OCI-LY7 (cell line): ENCODE data around the gene CENPX. TPM values are rescaled to one million over a fixed set of nuclear protein-coding genes. Genes with fewer than 3 reads are reported as not detected.
A peak's percentile ranks its signal among the peaks of the same experiment; 100 is the strongest.

Experiments used
- BruUV-seq: library from RNA; stranded (reverse); fragments of 400-500 nt; replicated peaks from 2 replicates; lab custom pipeline; 2021; lab: Mats Ljungman, UMichigan
- CTCF ChIA-PET: fragments of 300-600 bp; sonication (Branson Sonifier 250); formaldehyde crosslinking; loops from one replicate; lab custom pipeline; 2022; ENCODE audit warnings: antibody characterized with exemption; ENCODE audit not compliant: unreplicated experiment; lab: Charles Lee
- POLR2A ChIA-PET: fragments of 300-600 bp; sonication (Branson Sonifier 250); formaldehyde crosslinking; loops from one replicate; lab custom pipeline; 2022; ENCODE audit warnings: antibody characterized with exemption; lab: Charles Lee
- DNase-seq: peaks from one replicate; pipeline ENCODE4 v3.0.0-alpha.2; 2015; ENCODE audit warnings: low spot score
- H2AFZ ChIP-seq: fragments of 200-600 bp; sonication (generic), shearing (Covaris generic); 2 replicates; pipeline ENCODE4 v1.6.1; 2014; ENCODE audit warnings: mild to moderate bottlenecking, antibody characterized with exemption, low read length, moderate library complexity
- H3K27ac ChIP-seq: fragments of 200-600 bp; sonication (generic); 2 replicates; pipeline ENCODE4 v1.5.1; 2014; ENCODE audit warnings: mixed run types, low read depth, mild to moderate bottlenecking, moderate library complexity, low read length, inconsistent platforms; ENCODE audit not compliant: poor library complexity, severe bottlenecking
- H3K36me3 ChIP-seq: fragments of 200-600 bp; sonication (generic); 2 replicates; pipeline ENCODE4 v1.6.1; 2014; ENCODE audit warnings: mild to moderate bottlenecking, antibody characterized with exemption, low read length, moderate library complexity, mixed read lengths; ENCODE audit not compliant: insufficient read depth
- H3K4me1 ChIP-seq: fragments of 200-600 bp; sonication (generic); 2 replicates; pipeline ENCODE4 v1.5.1; 2014; ENCODE audit warnings: mild to moderate bottlenecking, low read length; ENCODE audit not compliant: insufficient read depth, poor library complexity, severe bottlenecking
- H3K4me2 ChIP-seq: fragments of 200-600 bp; sonication (generic); 2 replicates; pipeline ENCODE4 v1.6.1; 2014; ENCODE audit warnings: mild to moderate bottlenecking, low read length
- H3K4me3 ChIP-seq: fragments of 200-600 bp; sonication (generic); 2 replicates; pipeline ENCODE4 v1.5.1; 2014; ENCODE audit warnings: mild to moderate bottlenecking, low read depth, low read length; ENCODE audit not compliant: poor library complexity, severe bottlenecking
- H3K79me2 ChIP-seq: fragments of 200-600 bp; sonication (generic); 2 replicates; pipeline ENCODE4 v1.6.1; 2016; ENCODE audit warnings: low read depth, mild to moderate bottlenecking, low read length, moderate library complexity, mixed read lengths; ENCODE audit not compliant: insufficient read depth
- H3K9me2 ChIP-seq: fragments of 200-600 bp; sonication (generic); 2 replicates; pipeline ENCODE4 v1.6.1; 2016; ENCODE audit warnings: mild to moderate bottlenecking, low read length, mixed read lengths; ENCODE audit not compliant: insufficient read depth
- H3K9me3 ChIP-seq: fragments of 200-600 bp; sonication (generic); 2 replicates; pipeline ENCODE4 v1.6.1; 2014; ENCODE audit warnings: mild to moderate bottlenecking, mixed run types, low read length, mixed read lengths
- H4K20me1 ChIP-seq: fragments of 200-600 bp; sonication (generic); 2 replicates; pipeline ENCODE4 v1.6.1; 2014; ENCODE audit warnings: mild to moderate bottlenecking, antibody characterized with exemption, low read length, moderate library complexity, mixed read lengths; ENCODE audit not compliant: insufficient read depth
- CTCF ChIP-seq: fragments of 200-600 bp; sonication (generic); conservative IDR thresholded peaks from 2 replicates; pipeline ENCODE4 v1.5.1; 2014; ENCODE audit warnings: mild to moderate bottlenecking, antibody characterized with exemption, low read length, moderate library complexity, mixed read lengths
- EZH2phosphoT487 ChIP-seq: fragments of 200-600 bp; sonication (generic); IDR thresholded peaks from 2 replicates; pipeline ENCODE4 v1.6.1; 2018; ENCODE audit warnings: low read depth, borderline replicate concordance, mild to moderate bottlenecking, mixed run types, antibody characterized with exemption, low read length, moderate library complexity, mixed read lengths
- intact Hi-C: fragments of 100-400 bp; cut with micrococcal nuclease; formaldehyde crosslinking; loops from one replicate; pipeline ENCODE4 v1.10.0; 2022; ENCODE audit not compliant: unreplicated experiment
- total RNA-seq, 2 experiments: library from RNA; depleted of rRNA in 1 of 2; stranded (reverse); fragments of >200 nt in 1 of 2; shearing (Covaris generic) in 1 of 2; gene quantifications; 2 replicates each; pipeline ENCODE4 v1.2.3, GENCODE V29; 2014 to 2022

The CENPX gene
- total RNA-seq, 2 experiments from 2014 or later: 130 to 251 TPM

GRCh38 chr17:81976332-81977210 is 46.1 kb downstream of the CENPX start:
- Histone ChIP-seq H3K4me3 (peak overlapping the region; percentile 85), H3K27ac (peak overlapping the region; percentile 59), H2AFZ (peak overlapping the region; percentile 63), H3K4me1 (peaks cover 20% of the 10 kb centered on the region), H3K9me3 (peaks cover 9% of the 10 kb centered on the region; the same call in 1 of the 2 replicates), H3K9me2 (no peaks in the 10 kb centered on the region), H3K36me3 (peaks cover 14% of the 10 kb centered on the region; the same call in 1 of the 2 replicates), H3K4me2 (peak overlapping the region; percentile 95), H3K79me2 (peaks cover 10% of the 10 kb centered on the region; the same call in 1 of the 2 replicates), H4K20me1 (no peaks in the 10 kb centered on the region)
- no peak for TF ChIP-seq CTCF
- no peak for TF ChIP-seq EZH2phosphoT487
- ChIA-PET CTCF (interaction anchor here (1.1 kb wide), 1 partner anchor 44 kb away, joined by 3 read pairs; no protein-coding TSS in a partner anchor), POLR2A (interaction anchor here (0.5 to 0.9 kb wide), 5 partner anchors 8 to 885 kb away, joined by 3 to 7 read pairs (median 3); no protein-coding TSS in a partner anchor)
- peak; percentile 48 for DNase-seq
- intact Hi-C loops: loop anchor here (1.0 kb wide), 1 partner anchor 8 kb away; no protein-coding TSS in a partner anchor
- TSS peak; percentile 90 for BruUV-seq

DNA sequence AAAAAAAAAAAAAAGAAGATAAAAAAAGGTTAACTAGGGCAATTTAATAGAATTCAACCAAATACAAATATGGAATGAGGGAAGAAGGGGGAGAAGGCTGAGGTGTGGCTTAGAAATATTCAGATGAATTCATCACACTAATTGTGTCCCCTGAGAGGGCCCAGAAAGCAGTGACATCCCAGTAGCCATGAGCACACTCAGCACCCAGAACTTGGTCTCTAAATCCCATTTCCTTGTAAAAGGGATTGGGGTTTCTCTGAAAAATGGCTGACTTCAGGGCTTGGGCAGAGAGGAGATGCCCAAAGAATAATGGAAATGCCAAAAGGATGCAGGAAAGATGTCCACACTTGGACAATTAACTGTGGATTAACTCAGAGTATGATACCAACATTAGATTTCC is 49.2 kb downstream of the CENPX start:
- no peaks in the 10 kb centered on the region for H3K9me2 ChIP-seq
- H4K20me1 ChIP-seq: no peaks in the 10 kb centered on the region
- CTCF ChIA-PET: no interaction called here
- H3K4me2 ChIP-seq: no peak overlapping the region
- intact Hi-C loops: no loop called here
- H3K4me1 ChIP-seq: peaks cover 18% of the 10 kb centered on the region
- POLR2A ChIA-PET: no interaction called here
- no peak for DNase-seq
- no peaks in the 10 kb centered on the region for H3K36me3 ChIP-seq
- TF ChIP-seq EZH2phosphoT487: no peak
- TF ChIP-seq CTCF: no peak
- H2AFZ ChIP-seq: no peak overlapping the region
- peaks cover 9% of the 10 kb centered on the region; the same call in 1 of the 2 replicates for H3K9me3 ChIP-seq
- no peak overlapping the region for H3K4me3 ChIP-seq
- H3K79me2 ChIP-seq: peaks cover 6% of the 10 kb centered on the region; the same call in 1 of the 2 replicates
- no peak overlapping the region for H3K27ac ChIP-seq
- no TSS peak for BruUV-seq
